NCI-H2081 treated with DMSO at 0.1 percent for 48 hours (cell line): ENCODE results near the gene ACSM2A.
"Not testable (repeated sequence)": the region's sequence is repeated elsewhere in the genome, so short reads cannot be mapped to it uniquely, and the experiment has no call there.

Source experiments
- DNase-seq: peaks from one replicate; lab custom pipeline; 2025; lab: John Stamatoyannopoulos, UW

Gene ACSM2A

DNA sequence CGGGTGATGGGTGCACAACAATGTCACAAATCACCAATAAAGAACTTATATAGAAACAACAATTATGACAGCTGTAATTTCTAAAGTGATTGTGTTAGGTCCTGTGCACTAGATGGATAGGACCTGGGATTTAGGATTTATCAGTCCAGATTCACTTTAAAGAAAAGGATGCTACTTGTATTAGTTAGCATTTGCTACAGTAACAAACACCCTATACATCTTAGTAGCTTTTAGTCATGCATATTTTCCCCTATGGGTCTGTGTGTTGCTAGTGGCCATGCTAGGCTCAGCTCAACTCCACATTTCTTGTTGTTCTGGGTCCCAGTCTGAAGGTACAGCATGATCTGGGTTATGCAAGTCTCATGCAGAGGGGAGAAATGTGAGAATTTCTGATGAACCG lies 7.9 kb downstream of the ACSM2A start:
- DNase-seq: not testable (repeated sequence)

DNA sequence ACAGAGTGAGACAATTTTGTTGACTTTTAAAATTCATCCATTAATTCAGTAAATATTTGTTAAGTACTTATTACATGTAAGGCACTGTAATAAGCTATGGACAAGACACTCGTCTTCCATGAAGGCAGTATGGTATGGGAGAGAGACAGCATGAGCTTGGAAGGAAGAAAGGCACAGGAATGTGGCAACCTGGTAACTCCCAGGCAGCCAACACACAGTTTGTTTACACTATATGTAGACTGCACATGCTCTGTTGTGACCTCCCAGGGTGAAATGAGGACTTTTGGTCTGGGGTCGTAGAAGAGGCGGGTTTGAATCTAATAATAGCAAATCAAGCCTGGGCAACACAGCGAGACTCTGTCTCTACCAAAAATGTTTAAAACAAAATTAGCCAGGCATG lies 9.0 kb downstream of the ACSM2A start:
- not testable (repeated sequence) for DNase-seq

- not testable (repeated sequence) for DNase-seq
These were observed 17.6 kb downstream of the ACSM2A start for GRCh38 chr16:20468954-20469353.

GRCh38 chr16:20469930-20470329 lies 18.6 kb downstream of the ACSM2A start:
- DNase-seq: not testable (repeated sequence)

GRCh38 chr16:20470732-20471131 lies 19.4 kb downstream of the ACSM2A start:
- not testable (repeated sequence) for DNase-seq

GRCh38 chr16:20477188-20477744 lies 25.9 kb downstream of the ACSM2A start:
- not testable (repeated sequence) for DNase-seq

GRCh38 chr16:20483989-20484388 lies 32.7 kb downstream of the ACSM2A start:
- DNase-seq: not testable (repeated sequence)

DNA sequence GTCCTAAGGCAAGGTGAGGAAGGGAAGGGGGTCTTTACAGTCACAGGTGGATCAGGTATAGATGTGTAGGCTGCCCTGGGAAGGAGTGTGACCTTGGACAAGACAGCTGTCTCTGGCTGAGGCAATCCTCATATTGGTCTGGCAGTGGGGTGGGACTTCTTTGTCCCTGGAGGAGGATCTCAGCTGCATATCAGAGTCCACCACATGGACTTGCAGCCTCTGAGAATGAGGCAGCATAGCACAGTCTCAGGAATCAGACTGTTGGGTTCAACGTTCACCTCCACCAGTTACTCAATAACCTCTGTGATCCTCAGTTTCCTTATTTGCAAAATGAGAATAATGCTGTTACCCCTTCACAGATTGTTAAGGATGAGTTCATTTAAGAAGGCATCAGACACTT lies 33.4 kb downstream of the ACSM2A start:
- DNase-seq: no peak

DNA sequence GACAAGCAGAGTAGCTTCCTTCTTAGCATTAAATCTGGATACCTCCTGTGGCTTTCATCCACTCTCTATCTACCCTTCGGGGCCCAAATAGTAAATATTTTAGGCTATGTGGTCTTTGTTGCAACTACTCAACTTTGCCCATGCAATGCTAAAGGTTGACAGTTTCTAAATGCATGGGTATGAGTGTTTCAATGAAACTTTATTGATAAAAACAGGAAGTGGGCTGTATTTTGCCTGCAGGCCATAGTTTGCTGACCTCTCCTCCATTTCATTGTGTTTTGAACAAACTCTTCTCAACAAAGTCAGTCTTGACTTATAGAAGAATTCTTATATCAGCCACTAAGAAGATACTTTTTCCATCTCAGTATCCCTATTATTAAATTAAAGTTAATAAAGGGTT lies 34.1 kb downstream of the ACSM2A start:
- no peak for DNase-seq

DNA sequence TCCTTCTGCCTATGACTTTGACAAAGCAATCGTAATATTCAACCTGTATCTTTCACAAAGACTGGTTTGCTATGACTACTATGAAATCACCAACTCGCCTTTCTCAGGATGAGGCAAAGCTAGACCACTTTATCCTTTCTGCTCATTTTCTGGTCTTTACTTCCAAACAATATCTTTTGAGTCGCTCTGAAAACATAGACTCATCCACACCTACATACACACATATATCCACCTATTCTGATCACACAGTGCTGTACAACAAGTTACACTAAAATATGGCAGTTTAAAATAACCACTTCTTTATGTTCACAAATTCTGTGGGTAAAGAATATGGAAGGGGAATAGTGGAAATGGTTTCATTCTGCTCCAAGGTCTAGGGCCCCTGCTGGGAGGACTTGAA lies 39.7 kb downstream of the ACSM2A start:
- DNase-seq: not testable (repeated sequence)

DNA sequence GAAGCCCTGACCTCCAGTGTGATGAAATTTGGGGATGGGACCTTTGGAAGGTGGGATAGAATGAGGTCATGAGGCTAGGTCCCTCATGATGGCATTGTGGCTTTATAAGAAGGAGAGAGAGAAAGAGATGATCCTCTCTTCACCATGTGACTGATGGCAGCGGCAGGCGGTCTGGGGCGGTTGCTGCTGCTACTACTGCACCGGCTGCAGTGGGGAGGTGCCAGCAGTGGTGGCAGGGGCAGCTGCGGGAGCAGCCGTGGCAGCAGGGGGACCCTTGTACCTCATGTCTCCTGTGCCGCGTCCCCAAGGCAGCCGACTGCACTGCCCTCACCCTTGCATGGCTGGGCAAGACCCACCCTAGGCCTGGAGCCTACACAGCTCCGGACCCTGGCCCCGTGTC lies 40.1 kb downstream of the ACSM2A start:
- DNase-seq: not testable (repeated sequence)

DNA sequence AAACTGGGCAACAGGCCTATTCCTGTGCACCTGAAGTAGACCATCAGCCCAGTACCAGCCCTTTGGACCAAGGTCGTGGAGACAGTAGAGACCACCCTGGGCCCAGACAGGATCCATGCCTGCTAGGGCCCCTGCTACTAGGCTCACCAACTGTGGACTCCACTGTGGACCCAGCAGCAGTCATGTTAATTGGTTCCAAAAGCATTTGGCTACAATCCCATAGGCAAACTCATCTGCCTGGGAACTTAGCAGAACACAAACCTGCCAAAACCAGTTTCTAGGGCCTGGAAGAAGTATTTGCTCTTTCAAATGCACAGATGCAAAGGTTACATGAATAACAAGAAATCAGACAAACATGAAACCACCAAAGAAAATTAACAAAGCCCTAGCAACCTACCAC lies 53.1 kb downstream of the ACSM2A start:
- no peak for DNase-seq

- no peak for DNase-seq
These were observed 56.0 kb downstream of the ACSM2A start for GRCh38 chr16:20507280-20507679.

GRCh38 chr16:20510323-20510722 lies 59.0 kb downstream of the ACSM2A start:
- DNase-seq: no peak

DNA sequence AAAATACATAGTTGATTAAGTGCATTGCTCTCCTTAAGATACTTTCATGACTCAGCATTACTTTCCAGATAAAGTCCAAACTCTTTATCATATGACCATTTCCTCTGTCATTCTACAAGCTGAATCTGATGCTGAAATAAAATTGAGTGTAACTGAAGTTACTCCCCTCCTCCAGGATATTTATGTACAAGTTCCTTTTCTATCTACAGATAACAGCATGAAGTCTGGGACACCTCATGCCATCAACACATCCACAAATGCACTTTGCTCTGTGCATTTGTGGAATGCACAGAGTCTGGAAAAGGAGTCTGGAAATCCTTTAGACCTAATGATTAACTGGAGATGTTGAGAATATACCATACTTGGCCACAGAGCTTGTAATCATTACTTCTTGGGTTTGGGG lies 64.4 kb downstream of the ACSM2A start:
- DNase-seq: no peak

DNA sequence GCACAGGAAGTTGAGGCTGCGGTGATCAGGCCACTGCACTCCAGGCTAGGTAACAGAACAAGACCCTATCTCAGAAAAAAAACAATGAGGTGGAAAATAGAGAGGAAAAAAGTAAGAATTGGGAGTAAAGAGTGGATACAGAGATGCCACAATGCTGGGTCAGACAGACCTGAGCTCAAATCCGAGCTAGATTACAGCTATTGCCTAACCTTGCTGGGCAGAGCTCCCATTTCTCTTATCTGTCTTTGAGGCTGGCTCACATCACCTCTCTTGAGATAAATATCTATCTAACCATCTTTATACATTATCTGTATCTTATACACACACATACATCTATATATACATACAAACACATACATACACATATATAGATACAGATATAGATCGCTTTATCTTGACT lies 65.8 kb downstream of the ACSM2A start:
- no peak for DNase-seq

DNA sequence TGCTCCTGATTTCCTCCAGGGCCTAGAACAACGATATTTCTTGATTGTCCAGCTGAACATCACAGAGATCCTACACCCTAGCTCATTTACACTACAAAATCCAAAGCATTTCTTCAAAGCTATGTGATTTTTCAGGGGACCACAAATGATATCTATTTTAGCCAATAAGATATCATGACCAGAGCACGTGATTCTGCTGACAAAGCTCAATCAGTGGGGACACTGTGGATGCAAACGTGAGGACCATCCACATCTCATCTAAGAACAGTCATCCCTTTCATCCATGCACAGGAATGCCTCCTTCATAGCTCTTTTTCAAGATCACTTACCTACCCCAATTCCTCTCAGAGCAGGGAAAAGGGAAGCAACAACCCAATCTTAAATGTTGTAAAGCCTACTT lies 67.9 kb downstream of the ACSM2A start:
- DNase-seq: no peak

GRCh38 chr16:20520103-20520502 lies 68.8 kb downstream of the ACSM2A start:
- DNase-seq: no peak

DNA sequence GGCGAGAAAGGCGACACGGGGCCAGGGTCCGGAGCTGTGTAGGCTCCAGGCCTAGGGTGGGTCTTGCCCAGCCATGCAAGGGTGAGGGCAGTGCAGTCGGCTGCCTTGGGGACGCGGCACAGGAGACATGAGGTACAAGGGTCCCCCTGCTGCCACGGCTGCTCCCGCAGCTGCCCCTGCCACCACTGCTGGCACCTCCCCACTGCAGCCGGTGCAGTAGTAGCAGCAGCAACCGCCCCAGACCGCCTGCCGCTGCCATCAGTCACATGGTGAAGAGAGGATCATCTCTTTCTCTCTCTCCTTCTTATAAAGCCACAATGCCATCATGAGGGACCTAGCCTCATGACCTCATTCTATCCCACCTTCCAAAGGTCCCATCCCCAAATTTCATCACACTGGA lies 80.5 kb downstream of the ACSM2A start:
- not testable (repeated sequence) for DNase-seq

- DNase-seq: not testable (repeated sequence)
These were observed 81.0 kb downstream of the ACSM2A start for GRCh38 chr16:20532284-20532792.

- DNase-seq: not testable (repeated sequence)
These were observed 85.3 kb downstream of the ACSM2A start for GRCh38 chr16:20536669-20537068.
